Suprapubic skin (tissue), 3 donors: ENCODE results near the gene KAT5.

Experiments used
- EP300 ChIP-seq: sonication (generic); formaldehyde crosslinking; IDR thresholded peaks from one replicate; pipeline ENCODE4 v1.6.1; 2017; ENCODE audit warnings: antibody characterized with exemption
- POLR2A ChIP-seq, 2 donors: fragments of 450-650 bp; IDR thresholded peaks; one replicate each; pipeline ENCODE4 v1.6.1; 2017; ENCODE audit warnings: antibody characterized with exemption in 2 of 2, mild to moderate bottlenecking in 2 of 2, moderate library complexity in 2 of 2
- TF ChIP-seq, protein P1 (sequence below), 2 donors: fragments of 200-600 bp in 1 of 2; fragments of 450-650 bp in 1 of 2; sonication (generic) in 1 of 2; IDR thresholded peaks; one replicate each; pipeline ENCODE4 v1.5.1; 2016 to 2019; ENCODE audit warnings: antibody characterized with exemption in 2 of 2, mild to moderate bottlenecking in 1 of 2, moderate library complexity in 1 of 2

DNA sequence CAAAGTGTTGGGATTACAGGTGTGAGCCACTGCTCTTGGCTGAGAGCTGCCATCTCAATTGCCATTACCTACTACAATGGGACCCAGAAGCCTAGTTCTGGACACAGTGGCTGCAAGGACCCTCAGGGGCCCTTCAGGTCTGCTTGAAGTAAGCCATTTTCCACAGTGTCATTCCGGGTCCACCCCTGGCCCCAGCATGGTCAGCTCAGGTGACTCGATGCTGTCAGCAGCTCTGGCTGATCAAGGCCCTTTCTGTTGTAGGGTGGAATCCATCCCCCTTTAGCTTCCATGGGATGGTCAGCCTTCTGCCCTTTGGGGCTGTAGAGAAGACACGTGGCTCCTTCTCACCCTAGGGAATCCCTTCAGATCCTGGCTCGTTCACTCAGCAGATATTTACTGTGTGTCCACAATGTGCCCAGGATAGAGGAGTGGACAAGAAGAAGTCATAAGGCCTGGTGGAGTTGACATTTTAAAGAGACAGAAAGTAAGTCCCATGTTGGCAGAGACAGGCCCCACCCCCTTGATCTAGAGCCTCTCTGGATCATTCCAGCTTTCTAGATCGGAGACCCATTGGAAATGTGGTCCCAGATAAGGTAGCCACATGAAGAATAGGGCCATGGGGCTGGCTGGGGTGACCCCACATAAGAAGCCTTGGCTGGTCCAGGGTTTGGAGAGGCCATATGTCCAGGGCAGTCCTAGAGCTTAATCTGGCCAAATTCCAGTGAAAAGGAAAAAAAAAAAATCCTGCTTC is 15.1 kb upstream of the KAT5 start:
- TF ChIP-seq, protein P1, sequence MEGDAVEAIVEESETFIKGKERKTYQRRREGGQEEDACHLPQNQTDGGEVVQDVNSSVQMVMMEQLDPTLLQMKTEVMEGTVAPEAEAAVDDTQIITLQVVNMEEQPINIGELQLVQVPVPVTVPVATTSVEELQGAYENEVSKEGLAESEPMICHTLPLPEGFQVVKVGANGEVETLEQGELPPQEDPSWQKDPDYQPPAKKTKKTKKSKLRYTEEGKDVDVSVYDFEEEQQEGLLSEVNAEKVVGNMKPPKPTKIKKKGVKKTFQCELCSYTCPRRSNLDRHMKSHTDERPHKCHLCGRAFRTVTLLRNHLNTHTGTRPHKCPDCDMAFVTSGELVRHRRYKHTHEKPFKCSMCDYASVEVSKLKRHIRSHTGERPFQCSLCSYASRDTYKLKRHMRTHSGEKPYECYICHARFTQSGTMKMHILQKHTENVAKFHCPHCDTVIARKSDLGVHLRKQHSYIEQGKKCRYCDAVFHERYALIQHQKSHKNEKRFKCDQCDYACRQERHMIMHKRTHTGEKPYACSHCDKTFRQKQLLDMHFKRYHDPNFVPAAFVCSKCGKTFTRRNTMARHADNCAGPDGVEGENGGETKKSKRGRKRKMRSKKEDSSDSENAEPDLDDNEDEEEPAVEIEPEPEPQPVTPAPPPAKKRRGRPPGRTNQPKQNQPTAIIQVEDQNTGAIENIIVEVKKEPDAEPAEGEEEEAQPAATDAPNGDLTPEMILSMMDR (IDR thresholded peaks at IDR 0.05) = no peak
- TF ChIP-seq POLR2A (IDR thresholded peaks at IDR 0.05) (no peak), EP300 (no peak)
